ENCODE measurements around the gene NEAT1. TPM values are rescaled to one million over a fixed set of nuclear protein-coding genes. Genes with fewer than 3 reads are reported as not detected.

The NEAT1 gene
- total RNA-seq, 1 experiment from 2014 or later, result 12.9 TPM

Small RNA genes lying within 50 kb of the gene (small RNA-seq; reads per million reads assigned to genes)
- not detected for gene RF01684

Other genes starting within 250 kb of the NEAT1 start
- gene CAPN1, start 240.9 kb upstream of the NEAT1 start, total RNA-seq (2014; rRNA removed; shearing (Covaris generic)), result 90.6 and 105 TPM in 2 replicates
- gene POLA2, start 160.8 kb upstream of the NEAT1 start, total RNA-seq (2014; rRNA removed; shearing (Covaris generic)), result 21.4 and 24.2 TPM in 2 replicates
- 35.3 and 42.7 TPM in 2 replicates for gene CDC42EP2, start 107.9 kb upstream of the NEAT1 start, total RNA-seq (2014; rRNA removed; shearing (Covaris generic))
- 43.7 and 50.8 TPM in 2 replicates for gene DPF2, start 88.9 kb upstream of the NEAT1 start, total RNA-seq (2014; rRNA removed; shearing (Covaris generic))
- gene TIGD3, start 68.0 kb upstream of the NEAT1 start, total RNA-seq (2014; rRNA removed; shearing (Covaris generic)), result 0.40 and 0.51 TPM in 2 replicates
- gene SLC25A45, start 40.2 kb upstream of the NEAT1 start, total RNA-seq (2014; rRNA removed; shearing (Covaris generic)), result 1.4 and 1.9 TPM in 2 replicates
- gene FRMD8, start 36.2 kb upstream of the NEAT1 start, total RNA-seq (2014; rRNA removed; shearing (Covaris generic)), result 26.4 and 32.1 TPM in 2 replicates
- 433 and 571 TPM in 2 replicates for gene MALAT1, start 76.2 kb downstream of the NEAT1 start, total RNA-seq (2014; rRNA removed; shearing (Covaris generic))
- 66.6 and 67.0 TPM in 2 replicates for gene SCYL1, start 102.3 kb downstream of the NEAT1 start, total RNA-seq (2014; rRNA removed; shearing (Covaris generic))
- gene LTBP3, start 135.6 kb downstream of the NEAT1 start, total RNA-seq (2014; rRNA removed; shearing (Covaris generic)), result 6.2 and 6.5 TPM in 2 replicates
- 137 and 145 TPM in 2 replicates for gene ZNRD2, start 147.7 kb downstream of the NEAT1 start, total RNA-seq (2014; rRNA removed; shearing (Covaris generic))
- gene FAM89B, start 149.7 kb downstream of the NEAT1 start, total RNA-seq (2014; rRNA removed; shearing (Covaris generic)), result 34.6 and 45.1 TPM in 2 replicates
- 65.5 and 74.4 TPM in 2 replicates for gene EHBP1L1, start 153.3 kb downstream of the NEAT1 start, total RNA-seq (2014; rRNA removed; shearing (Covaris generic))
- not detected in 2 replicates for gene KCNK7, start 173.0 kb downstream of the NEAT1 start, total RNA-seq (2014; rRNA removed; shearing (Covaris generic))
- gene MAP3K11, start 191.4 kb downstream of the NEAT1 start, total RNA-seq (2014; rRNA removed; shearing (Covaris generic)), result 43.7 and 60.3 TPM in 2 replicates
- gene PCNX3, start 193.0 kb downstream of the NEAT1 start, total RNA-seq (2014; rRNA removed; shearing (Covaris generic)), result 41.8 and 53.5 TPM in 2 replicates
- 19.2 and 21.7 TPM in 2 replicates for gene SIPA1, start 215.3 kb downstream of the NEAT1 start, total RNA-seq (2014; rRNA removed; shearing (Covaris generic))
- 31.7 and 55.4 TPM in 2 replicates for gene RELA, start 240.1 kb downstream of the NEAT1 start, total RNA-seq (2014; rRNA removed; shearing (Covaris generic))